Right forelimb (tissue), 1 donor: ENCODE data around the gene HS3ST4.

Source experiments
- DNase-seq: peaks from one replicate; pipeline ENCODE4 v3.0.0-alpha.2; 2018

HS3ST4 gene

GRCh38 chr16:26120729-26121128 lies 429.0 kb downstream of the HS3ST4 start:
- no peak for DNase-seq

GRCh38 chr16:26128296-26128695 lies 436.5 kb downstream of the HS3ST4 start:
- no peak for DNase-seq

GRCh38 chr16:26129997-26130396 lies 438.2 kb downstream of the HS3ST4 start:
- no peak for DNase-seq

DNA sequence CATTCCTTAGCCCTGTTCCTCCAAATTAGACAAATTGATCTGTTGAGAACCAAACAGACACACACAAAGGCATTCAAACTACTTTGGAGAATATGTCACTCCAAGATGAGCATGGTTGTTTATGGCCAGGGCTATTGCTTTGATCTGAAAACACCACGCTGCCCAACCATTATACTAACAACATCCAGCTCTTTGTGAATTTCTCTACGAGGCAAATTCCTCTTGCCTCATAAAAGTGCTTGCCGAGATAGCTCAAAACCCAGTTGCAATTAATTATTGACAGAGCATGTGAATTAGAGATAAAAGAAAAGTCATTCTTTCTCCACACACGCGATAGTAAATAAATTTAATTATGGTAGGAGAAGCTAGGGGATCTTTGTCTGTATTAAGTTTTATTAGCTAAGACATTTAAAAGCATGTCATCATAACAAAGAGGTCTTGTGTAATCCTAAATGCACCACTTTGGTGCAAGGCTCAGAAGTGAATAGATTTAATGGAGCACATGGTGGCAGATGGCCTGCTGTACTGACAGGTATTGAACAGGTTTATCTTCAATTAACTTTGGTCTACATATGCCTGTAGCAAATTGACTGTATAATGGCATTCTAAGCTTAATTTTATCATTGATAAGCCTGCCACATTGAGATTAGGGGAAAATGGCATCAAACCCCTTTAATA lies 441.8 kb downstream of the HS3ST4 start:
- no peak for DNase-seq

GRCh38 chr16:26134588-26134987 lies 442.8 kb downstream of the HS3ST4 start:
- no peak for DNase-seq

GRCh38 chr16:26137956-26138355 lies 446.2 kb downstream of the HS3ST4 start:
- no peak for DNase-seq

DNA sequence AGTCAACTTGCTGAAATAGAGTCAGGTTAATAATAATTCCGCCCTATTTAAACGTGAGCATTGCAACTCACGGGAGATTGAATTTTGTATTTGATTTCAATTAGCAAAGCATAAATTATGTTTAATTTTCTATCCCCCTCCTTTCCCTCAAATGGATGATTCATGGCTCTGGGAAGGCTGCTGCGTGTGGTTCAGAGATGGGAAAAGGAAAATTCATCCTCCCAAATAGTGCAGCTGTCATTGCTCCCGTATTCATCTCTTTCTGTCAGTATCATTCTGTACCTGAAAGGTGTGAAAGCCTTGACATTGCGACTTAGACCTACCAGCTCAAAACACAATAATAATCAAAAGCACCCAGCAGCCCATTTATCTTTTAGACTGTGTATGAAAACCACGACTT lies 447.3 kb downstream of the HS3ST4 start:
- DNase-seq = no peak

DNA sequence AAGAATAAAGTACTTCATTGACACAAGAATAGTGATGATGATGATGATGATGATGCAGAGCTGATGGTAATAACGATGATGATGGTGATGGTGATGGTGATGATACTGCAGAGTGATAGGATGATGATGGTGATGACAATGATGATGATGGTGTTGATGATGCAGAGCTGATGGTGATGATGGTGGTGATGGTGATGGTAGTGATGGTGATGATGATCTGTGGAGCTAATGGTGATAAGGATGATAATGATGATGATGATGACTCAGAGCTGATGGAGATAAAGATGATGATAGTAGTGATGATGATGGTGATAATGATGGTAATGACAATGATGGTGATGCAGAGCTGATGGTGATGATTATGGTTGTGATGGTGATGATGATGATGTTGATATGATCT lies 448.1 kb downstream of the HS3ST4 start:
- DNase-seq = no peak

- DNase-seq = no peak
Measured at GRCh38 chr16:26149364-26150190, 457.8 kb downstream of the HS3ST4 start.

GRCh38 chr16:26155221-26155620 lies 463.5 kb downstream of the HS3ST4 start:
- no peak for DNase-seq

- no peak for DNase-seq
Measured at GRCh38 chr16:26157319-26157718, 465.6 kb downstream of the HS3ST4 start.

GRCh38 chr16:26158142-26158759 lies 466.5 kb downstream of the HS3ST4 start:
- no peak for DNase-seq

- no peak for DNase-seq
Measured at GRCh38 chr16:26161461-26162180, 469.9 kb downstream of the HS3ST4 start.

- peak; percentile 54 for DNase-seq
Measured at GRCh38 chr16:26169473-26169872, 477.7 kb downstream of the HS3ST4 start.

DNA sequence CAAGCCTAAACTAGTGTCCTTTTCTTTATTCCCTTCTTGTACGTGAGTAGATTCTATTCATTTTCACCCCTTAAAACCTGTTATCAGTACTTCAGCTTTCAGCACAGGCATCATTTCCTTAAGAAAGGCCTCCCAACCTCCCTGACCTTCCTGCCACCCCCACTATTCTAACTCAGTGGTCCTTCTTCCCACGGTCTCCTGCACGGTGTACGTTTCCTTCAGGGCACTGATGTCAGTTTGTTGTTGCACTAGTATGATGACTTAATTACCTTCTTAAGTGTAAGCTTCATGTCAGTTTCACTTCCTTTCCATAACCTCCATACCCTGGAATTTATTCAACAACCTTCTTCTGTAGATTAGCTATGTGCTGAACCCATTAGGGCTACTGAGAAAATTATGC lies 484.2 kb downstream of the HS3ST4 start:
- DNase-seq = no peak

DNA sequence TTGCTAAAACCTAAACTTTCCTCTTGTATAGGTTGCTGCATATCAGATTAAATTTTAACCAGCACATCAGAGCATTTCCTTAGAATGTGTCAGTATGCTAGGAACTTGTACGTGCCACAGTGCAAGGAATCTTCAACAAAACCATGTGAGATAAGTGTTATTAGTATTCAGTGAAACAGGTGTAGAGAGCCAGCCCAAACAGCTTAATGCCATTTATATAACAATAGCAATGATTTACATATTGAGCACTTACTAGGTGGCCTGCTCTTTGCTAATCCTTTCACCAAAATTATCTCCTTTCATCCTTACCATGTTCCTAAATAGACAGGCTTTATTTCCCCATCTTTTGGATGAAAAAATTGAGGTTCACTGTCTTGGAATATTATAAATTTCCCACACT lies 485.7 kb downstream of the HS3ST4 start:
- DNase-seq = no peak

DNA sequence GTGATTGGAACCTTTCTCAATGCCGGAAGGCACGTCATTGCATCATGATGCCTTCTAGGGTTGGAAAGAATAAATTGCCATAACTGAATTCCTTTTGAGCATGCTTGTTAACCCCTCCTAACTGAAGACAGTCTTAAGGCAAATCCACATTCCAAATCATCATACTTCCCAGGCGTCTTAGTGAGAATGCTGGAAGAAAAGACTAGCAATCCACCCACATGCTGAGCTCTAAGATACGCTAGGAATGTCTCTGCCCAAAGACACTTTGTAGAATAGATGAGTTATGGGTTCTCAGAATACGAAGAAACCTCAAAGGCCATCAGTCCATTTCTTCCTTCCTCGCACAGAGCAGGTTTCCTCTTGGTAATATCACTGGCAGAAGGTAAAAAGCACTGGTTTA lies 486.5 kb downstream of the HS3ST4 start:
- DNase-seq = no peak

DNA sequence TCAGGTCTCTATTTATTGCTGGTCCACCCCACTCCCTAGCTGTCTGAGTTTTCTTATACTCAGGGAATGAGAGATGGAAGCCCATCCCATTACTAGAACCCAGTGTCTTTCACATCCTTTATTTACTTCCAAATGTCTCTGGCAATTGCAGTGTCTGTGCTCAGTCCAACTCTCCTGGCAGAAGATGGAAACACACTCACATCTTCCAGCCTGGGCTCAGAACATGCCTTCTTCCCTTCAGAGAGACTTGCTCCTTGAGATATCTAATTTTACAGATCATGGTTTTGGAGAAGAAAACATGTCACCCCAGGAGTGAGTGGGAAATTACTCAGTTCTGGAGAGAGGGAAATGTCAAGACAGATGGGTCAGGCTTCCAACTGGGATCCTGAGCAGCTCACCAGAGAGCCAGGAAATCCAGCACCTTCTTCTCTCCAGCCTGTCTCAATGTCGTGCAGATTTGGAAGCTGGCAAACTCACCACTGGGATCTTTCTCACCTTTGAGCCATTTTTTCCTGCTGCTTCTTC lies 494.4 kb downstream of the HS3ST4 start:
- no peak for DNase-seq
